Common myeloid progenitor, CD34-positive (primary cell): ENCODE results near the gene TGM6.

Experiments
- CTCF ChIA-PET: fragments of 350-600 bp; sonication (Branson Sonifier 250); formaldehyde crosslinking; loops from one replicate; lab custom pipeline; 2021; ENCODE audit warnings: antibody characterized with exemption; lab: Charles Lee
- POLR2A ChIA-PET: fragments of 350-600 bp; sonication (Branson Sonifier 250); formaldehyde crosslinking; loops from one replicate; lab custom pipeline; 2021; ENCODE audit warnings: antibody characterized with exemption; lab: Charles Lee
- DNase-seq, 3 donors: peaks; one replicate each; pipeline versions ENCODE4 v3.0.0 to v3.0.0-alpha.2; 2013
- H3K27ac ChIP-seq, 2 experiments: 1 replicate in 1 of 2; 2 replicates in 1 of 2; pipeline ENCODE4 v1.7.0; 2013; ENCODE audit warnings: inconsistent platforms in 2 of 2, low read length in 2 of 2, mild to moderate bottlenecking in 2 of 2, low read depth in 1 of 2, moderate library complexity in 1 of 2; ENCODE audit not compliant: severe bottlenecking in 2 of 2, insufficient read depth in 1 of 2, poor library complexity in 1 of 2
- H3K27me3 ChIP-seq, 5 experiments: replicated peaks in 2 of 5; 1 replicate in 3 of 5; 2 replicates in 2 of 5; pipeline versions ENCODE4 v1.6.1 to v1.7.0; 2013; ENCODE audit warnings: low read length in 4 of 5, mild to moderate bottlenecking in 2 of 5, moderate library complexity in 2 of 5, inconsistent platforms in 1 of 5; ENCODE audit not compliant: insufficient read depth in 5 of 5, control insufficient read depth in 4 of 5
- H3K36me3 ChIP-seq, 4 experiments: 1 replicate in 2 of 4; 2 replicates in 2 of 4; pipeline versions ENCODE4 v1.6.1 to v1.7.0; 2013; ENCODE audit warnings: low read length in 3 of 4, control low read depth in 1 of 4, mild to moderate bottlenecking in 1 of 4; ENCODE audit not compliant: control insufficient read depth in 4 of 4, insufficient read depth in 4 of 4
- H3K4me1 ChIP-seq, 4 experiments: 1 replicate in 3 of 4; 2 replicates in 1 of 4; pipeline versions ENCODE4 v1.6.1 to v1.7.1; 2013; ENCODE audit warnings: low read length in 3 of 4, mild to moderate bottlenecking in 3 of 4, control low read depth in 1 of 4, inconsistent platforms in 1 of 4, moderate library complexity in 1 of 4; ENCODE audit not compliant: control insufficient read depth in 4 of 4, insufficient read depth in 4 of 4; ENCODE audit errors: control extremely low read depth in 1 of 4
- H3K4me3 ChIP-seq, 7 experiments: 1 replicate in 4 of 7; 2 replicates in 3 of 7; pipeline versions ENCODE4 v1.5.1 to v1.7.0; 2013; ENCODE audit warnings: mild to moderate bottlenecking in 7 of 7, low read length in 6 of 7, moderate library complexity in 6 of 7, inconsistent platforms in 2 of 7, low read depth in 2 of 7, control low read depth in 1 of 7; ENCODE audit not compliant: insufficient read depth in 4 of 7, control insufficient read depth in 1 of 7; ENCODE audit errors: extremely low read depth in 1 of 7
- H3K9me3 ChIP-seq, 5 experiments: 1 replicate in 4 of 5; 2 replicates in 1 of 5; pipeline versions ENCODE4 v1.6.1 to v1.7.1; 2013; ENCODE audit warnings: low read length in 4 of 5, mild to moderate bottlenecking in 2 of 5, inconsistent platforms in 1 of 5, low read depth in 1 of 5, moderate library complexity in 1 of 5; ENCODE audit not compliant: control insufficient read depth in 4 of 5, insufficient read depth in 2 of 5; ENCODE audit errors: control extremely low read depth in 1 of 5
- WGBS: methylation state at CpG from one replicate; pipeline ENCODE4 v1.1.5; 2013; ENCODE audit not compliant: insufficient coverage; 5-methylcytosine and 5-hydroxymethylcytosine counted together

Gene TGM6

DNA sequence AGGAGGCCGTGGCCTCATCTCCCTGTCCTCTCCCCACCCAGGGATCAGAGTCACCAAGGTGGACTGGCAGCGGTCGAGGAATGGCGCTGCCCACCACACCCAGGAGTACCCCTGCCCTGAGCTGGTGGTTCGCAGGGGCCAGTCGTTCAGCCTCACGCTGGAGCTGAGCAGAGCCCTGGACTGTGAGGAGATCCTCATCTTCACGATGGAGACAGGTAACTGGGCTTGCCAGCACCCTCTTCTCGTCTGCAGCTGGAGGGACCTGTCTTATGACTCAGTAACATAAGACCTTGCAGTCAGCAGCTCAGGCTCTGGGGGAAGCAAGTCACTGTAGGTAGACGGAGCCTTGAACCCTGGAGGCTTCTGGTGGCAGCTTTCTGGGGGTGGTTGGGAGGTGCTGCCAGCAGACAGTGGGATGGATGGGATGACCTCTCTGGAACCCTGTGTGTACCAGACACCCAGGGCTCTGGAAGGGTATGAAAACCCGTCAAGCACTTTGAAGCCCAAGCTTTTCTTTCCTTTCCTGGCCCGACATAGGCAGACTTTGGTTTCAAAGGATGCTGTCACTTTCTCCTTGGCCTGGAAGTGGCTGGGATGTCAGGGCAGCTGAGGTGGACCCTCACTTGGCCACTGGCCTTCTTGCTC is 13.8 kb downstream of the TGM6 start:
- 96% methylated on average over 12 of the region's 12 CpGs for WGBS
- POLR2A ChIA-PET, result no interaction called here
- Histone ChIP-seq H3K27me3 (peaks cover 0 to 60% (median 5%) of the 10 kb centered on the region in 5 experiments), H3K36me3 (no peaks in the 10 kb centered on the region), H3K27ac (no peak overlapping the region), H3K9me3 (peaks cover 0 to 10% (median 3%) of the 10 kb centered on the region in 5 experiments), H3K4me3 (no peak overlapping the region), H3K4me1 (no peaks in the 10 kb centered on the region)
- CTCF ChIA-PET, result interaction anchor here (1.5 kb wide), 2 partner anchors 9 to 58 kb away, joined by 3 read pairs; no protein-coding TSS in a partner anchor
- no peak for DNase-seq

DNA sequence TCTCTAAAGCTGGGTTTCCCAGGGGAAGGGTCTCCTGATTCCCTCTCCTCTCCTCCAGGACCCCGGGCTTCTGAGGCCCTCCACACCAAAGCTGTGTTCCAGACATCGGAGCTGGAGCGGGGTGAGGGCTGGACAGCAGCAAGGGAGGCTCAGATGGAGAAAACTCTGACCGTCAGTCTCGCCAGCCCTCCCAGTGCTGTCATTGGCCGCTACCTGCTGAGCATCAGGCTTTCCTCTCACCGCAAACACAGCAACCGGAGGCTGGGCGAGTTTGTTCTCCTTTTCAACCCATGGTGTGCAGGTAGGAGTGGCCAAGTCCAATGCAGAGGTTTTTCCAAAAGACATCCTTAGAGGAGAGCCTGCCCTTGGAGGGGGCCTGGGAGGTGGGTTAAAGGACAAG is 14.4 kb downstream of the TGM6 start:
- POLR2A ChIA-PET, result no interaction called here
- CTCF ChIA-PET, result interaction anchor here (1.5 kb wide), 2 partner anchors 9 to 57 kb away, joined by 3 read pairs; no protein-coding TSS in a partner anchor

DNA sequence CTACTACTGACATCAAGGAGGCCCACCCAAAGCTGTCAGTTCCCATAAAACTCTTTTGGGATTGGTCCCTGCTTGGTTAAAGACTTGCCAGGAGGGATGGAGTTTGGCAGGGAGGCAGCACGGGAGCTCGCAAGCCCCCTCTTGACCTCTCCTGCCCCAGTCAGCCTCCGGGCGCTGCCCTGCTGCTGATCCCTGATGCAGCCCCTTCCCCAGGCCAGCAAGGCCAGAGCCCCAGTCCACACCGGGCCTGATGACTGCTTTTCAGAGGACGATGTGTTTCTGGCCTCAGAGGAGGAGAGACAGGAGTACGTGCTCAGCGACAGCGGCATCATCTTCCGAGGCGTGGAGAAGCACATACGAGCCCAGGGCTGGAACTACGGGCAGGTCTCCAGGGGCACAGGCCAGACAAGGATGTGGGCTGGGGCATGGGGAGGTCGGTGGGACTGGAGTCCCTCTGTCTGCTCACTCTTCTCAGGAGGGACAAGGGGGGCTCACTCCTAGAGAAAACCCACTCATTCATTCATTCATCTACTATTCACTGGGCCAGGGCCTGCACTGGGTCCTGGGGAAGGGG is 15.6 kb downstream of the TGM6 start:
- Histone ChIP-seq H3K27ac (no peak overlapping the region), H3K27me3 (peaks cover 0 to 52% (median 5%) of the 10 kb centered on the region in 5 experiments), H3K36me3 (no peaks in the 10 kb centered on the region), H3K4me1 (no peaks in the 10 kb centered on the region), H3K4me3 (no peak overlapping the region), H3K9me3 (peaks cover 0 to 8% (median 3%) of the 10 kb centered on the region in 5 experiments)
- 93% methylated on average over 12 of the region's 14 CpGs for WGBS
- POLR2A ChIA-PET, result no interaction called here
- DNase-seq, result no peak
- CTCF ChIA-PET, result interaction anchor here (1.5 kb wide), 2 partner anchors 8 to 56 kb away, joined by 3 read pairs; no protein-coding TSS in a partner anchor

More for the DNA sequence above, 14.4 kb downstream of the TGM6 start:
- no peak overlapping the region for H3K4me3 ChIP-seq
- H3K36me3 ChIP-seq, result no peaks in the 10 kb centered on the region
- H3K27me3 ChIP-seq, result peaks cover 0 to 59% (median 5%) of the 10 kb centered on the region in 5 experiments
- peaks cover 0 to 8% (median 3%) of the 10 kb centered on the region in 5 experiments for H3K9me3 ChIP-seq
- H3K27ac ChIP-seq, result no peak overlapping the region
- DNase-seq, result no peak
- H3K4me1 ChIP-seq, result no peaks in the 10 kb centered on the region
- 98% methylated on average over 5 of the region's 9 CpGs for WGBS

DNA sequence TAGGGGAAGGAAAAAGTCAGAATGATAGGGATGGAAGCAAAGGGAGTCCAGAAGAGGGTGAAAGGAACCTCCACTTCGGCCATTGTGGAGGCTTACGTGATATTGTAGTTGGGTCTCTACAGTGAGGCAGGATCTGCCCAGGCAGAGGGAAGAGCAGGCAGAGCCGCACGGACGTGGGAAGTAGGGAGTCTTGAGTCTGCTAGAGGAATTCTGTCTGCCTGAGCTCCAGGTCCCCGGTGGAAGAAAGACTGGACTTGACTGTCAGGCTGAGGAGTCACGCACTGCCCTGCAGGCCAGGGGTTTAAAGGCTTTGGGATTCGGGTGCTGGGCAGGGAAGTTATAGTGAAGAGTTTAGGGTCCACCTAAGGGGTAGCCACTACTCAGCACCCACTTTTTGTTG is 16.4 kb downstream of the TGM6 start:
- peaks cover 0 to 8% (median 3%) of the 10 kb centered on the region in 5 experiments for H3K9me3 ChIP-seq
- CTCF ChIA-PET, result no interaction called here
- DNase-seq, result no peak
- no peaks in the 10 kb centered on the region for H3K36me3 ChIP-seq
- H3K27ac ChIP-seq, result no peak overlapping the region
- H3K4me3 ChIP-seq, result no peak overlapping the region
- 95% methylated on average over 8 of the region's 8 CpGs for WGBS
- peaks cover 0 to 44% (median 5%) of the 10 kb centered on the region in 5 experiments for H3K27me3 ChIP-seq
- H3K4me1 ChIP-seq, result no peaks in the 10 kb centered on the region
- POLR2A ChIA-PET, result no interaction called here

DNA sequence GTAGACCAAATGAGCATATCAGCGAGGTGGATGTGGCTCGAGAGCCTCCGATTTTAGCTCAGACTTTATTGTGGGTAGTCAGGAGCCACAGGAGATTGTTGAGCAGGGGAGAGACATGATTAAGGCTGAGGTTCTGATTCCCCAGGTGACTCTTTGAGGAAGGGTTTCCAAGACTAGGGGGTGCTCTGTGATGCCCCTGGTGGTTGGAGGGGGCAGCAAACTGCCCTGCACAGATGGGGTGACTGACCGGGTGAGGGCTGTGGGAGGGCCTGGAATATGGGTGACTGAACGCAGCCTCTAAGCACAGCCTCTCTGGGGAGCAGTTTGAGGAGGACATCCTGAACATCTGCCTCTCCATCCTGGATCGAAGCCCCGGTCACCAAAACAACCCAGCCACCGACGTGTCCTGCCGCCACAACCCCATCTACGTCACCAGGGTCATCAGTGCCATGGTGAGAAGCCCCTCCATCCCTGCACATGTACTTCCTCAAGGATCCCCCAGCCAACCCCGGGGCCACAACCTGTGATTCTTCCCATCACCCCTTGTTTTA is 17.0 kb downstream of the TGM6 start:
- H3K9me3 ChIP-seq, result peaks cover 0 to 8% (median 3%) of the 10 kb centered on the region in 5 experiments
- no peak for DNase-seq
- peaks cover 0 to 39% (median 5%) of the 10 kb centered on the region in 5 experiments for H3K27me3 ChIP-seq
- no peaks in the 10 kb centered on the region for H3K4me1 ChIP-seq
- CTCF ChIA-PET, result no interaction called here
- POLR2A ChIA-PET, result no interaction called here
- no peak overlapping the region for H3K27ac ChIP-seq
- H3K4me3 ChIP-seq, result no peak overlapping the region
- H3K36me3 ChIP-seq, result no peaks in the 10 kb centered on the region
- 98% methylated on average over 11 of the region's 12 CpGs for WGBS

DNA sequence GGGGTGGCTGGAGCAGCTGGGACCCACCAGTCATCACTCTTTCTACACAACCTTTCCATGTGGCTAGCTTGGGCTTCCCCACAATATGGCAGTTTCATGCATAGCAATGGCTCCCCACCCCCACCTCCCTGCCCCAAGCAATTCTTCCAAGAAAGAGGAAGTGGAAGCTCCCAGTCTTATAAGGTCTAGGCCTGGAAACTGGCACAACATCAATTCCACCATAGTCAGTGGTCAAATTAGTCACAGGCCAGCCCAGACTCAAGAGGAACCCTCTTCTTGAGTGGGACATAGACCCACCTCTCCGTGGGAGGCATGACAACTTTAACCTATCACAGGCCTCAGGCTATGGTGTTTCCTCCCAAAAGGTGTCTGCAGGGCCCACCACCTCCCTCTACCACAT is 17.7 kb downstream of the TGM6 start:
- H3K27ac ChIP-seq, result no peak overlapping the region
- POLR2A ChIA-PET, result no interaction called here
- no peaks in the 10 kb centered on the region for H3K4me1 ChIP-seq
- WGBS, result 100% methylated on average over 1 of the region's 1 CpG
- CTCF ChIA-PET, result no interaction called here
- H3K4me3 ChIP-seq, result no peak overlapping the region
- no peak for DNase-seq
- H3K9me3 ChIP-seq, result peaks cover 0 to 8% (median 3%) of the 10 kb centered on the region in 5 experiments
- no peaks in the 10 kb centered on the region for H3K36me3 ChIP-seq
- H3K27me3 ChIP-seq, result peaks cover 0 to 39% (median 5%) of the 10 kb centered on the region in 5 experiments

DNA sequence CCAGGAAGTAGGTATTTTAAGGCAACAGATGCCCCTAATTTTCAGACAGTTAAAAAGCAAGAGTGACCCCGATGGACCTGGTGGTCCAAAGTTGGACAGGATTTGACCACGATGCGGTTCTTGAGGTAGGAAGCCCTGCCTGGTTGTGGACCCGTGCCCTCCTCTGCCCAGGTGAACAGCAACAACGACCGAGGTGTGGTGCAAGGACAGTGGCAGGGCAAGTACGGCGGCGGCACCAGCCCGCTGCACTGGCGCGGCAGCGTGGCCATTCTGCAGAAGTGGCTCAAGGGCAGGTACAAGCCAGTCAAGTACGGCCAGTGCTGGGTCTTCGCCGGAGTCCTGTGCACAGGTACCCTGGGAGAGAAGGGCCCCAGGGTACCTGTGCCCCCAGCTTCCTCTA is 18.7 kb downstream of the TGM6 start:
- peaks cover 0 to 30% (median 5%) of the 10 kb centered on the region in 5 experiments for H3K27me3 ChIP-seq
- H3K36me3 ChIP-seq, result no peaks in the 10 kb centered on the region
- no peak overlapping the region for H3K4me3 ChIP-seq
- no peak overlapping the region for H3K27ac ChIP-seq
- POLR2A ChIA-PET, result no interaction called here
- H3K9me3 ChIP-seq, result peaks cover 0 to 8% (median 3%) of the 10 kb centered on the region in 5 experiments
- WGBS, result 95% methylated on average over 14 of the region's 16 CpGs
- CTCF ChIA-PET, result interaction anchor here (6.0 kb wide), 1 partner anchor 191 kb away, joined by 22 read pairs; no protein-coding TSS in a partner anchor
- H3K4me1 ChIP-seq, result no peaks in the 10 kb centered on the region
- no peak for DNase-seq
